BJ (cell line): ENCODE results near the gene LPAR3. TPM values are rescaled to one million over a fixed set of nuclear protein-coding genes. Genes with fewer than 3 reads are reported as not detected.

Source experiments
- CTCF ChIA-PET: fragments of 350-600 bp; formaldehyde crosslinking; extraction: SDS; loops from one replicate; lab custom pipeline; 2021; ENCODE audit warnings: antibody characterized with exemption, inconsistent platforms; lab: Yijun Ruan, JAX
- POLR2A ChIA-PET: fragments of 300-600 bp; sonication (Branson Sonifier 250); formaldehyde crosslinking; extraction: SDS; loops from one replicate; lab custom pipeline; 2021; ENCODE audit warnings: antibody characterized with exemption; lab: Charles Lee
- DNase-seq: peaks from one replicate; pipeline ENCODE4 v3.0.0-alpha.2; 2011; ENCODE audit warnings: low read depth
- H3K27me3 ChIP-seq: 2 replicates; pipeline ENCODE4 v1.6.0; 2011; ENCODE audit warnings: low read length; ENCODE audit not compliant: control insufficient read depth, insufficient read depth
- H3K36me3 ChIP-seq: 2 replicates; pipeline ENCODE4 v1.5.1; 2011; ENCODE audit warnings: low read length; ENCODE audit not compliant: control insufficient read depth, insufficient read depth
- H3K4me3 ChIP-seq: 2 replicates; pipeline ENCODE4 v1.5.1; 2011; ENCODE audit warnings: low read depth, mild to moderate bottlenecking, control low read depth, low read length
- polyA plus RNA-seq: library from polyadenylated mRNA; depleted of rRNA; stranded (reverse); fragments of >200 nt; gene quantifications from 2 replicates; pipeline ENCODE4 v1.2.3, GENCODE V29; 2011
- TF ChIP-seq, protein P1 (sequence below): IDR thresholded peaks from 2 replicates; pipeline ENCODE4 v1.5.1; 2011; ENCODE audit warnings: low read depth, mild to moderate bottlenecking, control low read depth, inconsistent platforms, low read length, moderate library complexity; ENCODE audit not compliant: insufficient read depth

Gene LPAR3
- polyA plus RNA-seq, 1 experiment = 0.05 TPM

- TF ChIP-seq, protein P1, sequence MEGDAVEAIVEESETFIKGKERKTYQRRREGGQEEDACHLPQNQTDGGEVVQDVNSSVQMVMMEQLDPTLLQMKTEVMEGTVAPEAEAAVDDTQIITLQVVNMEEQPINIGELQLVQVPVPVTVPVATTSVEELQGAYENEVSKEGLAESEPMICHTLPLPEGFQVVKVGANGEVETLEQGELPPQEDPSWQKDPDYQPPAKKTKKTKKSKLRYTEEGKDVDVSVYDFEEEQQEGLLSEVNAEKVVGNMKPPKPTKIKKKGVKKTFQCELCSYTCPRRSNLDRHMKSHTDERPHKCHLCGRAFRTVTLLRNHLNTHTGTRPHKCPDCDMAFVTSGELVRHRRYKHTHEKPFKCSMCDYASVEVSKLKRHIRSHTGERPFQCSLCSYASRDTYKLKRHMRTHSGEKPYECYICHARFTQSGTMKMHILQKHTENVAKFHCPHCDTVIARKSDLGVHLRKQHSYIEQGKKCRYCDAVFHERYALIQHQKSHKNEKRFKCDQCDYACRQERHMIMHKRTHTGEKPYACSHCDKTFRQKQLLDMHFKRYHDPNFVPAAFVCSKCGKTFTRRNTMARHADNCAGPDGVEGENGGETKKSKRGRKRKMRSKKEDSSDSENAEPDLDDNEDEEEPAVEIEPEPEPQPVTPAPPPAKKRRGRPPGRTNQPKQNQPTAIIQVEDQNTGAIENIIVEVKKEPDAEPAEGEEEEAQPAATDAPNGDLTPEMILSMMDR = no peak
- no peaks in the 10 kb centered on the region for H3K36me3 ChIP-seq
- DNase-seq = no peak
- ChIA-PET CTCF (interaction anchor here (1.3 kb wide), 1 partner anchor 16 kb away, joined by 6 read pairs; no protein-coding TSS in a partner anchor), POLR2A (no interaction called here)
- peaks cover 5% of the 10 kb centered on the region for H3K27me3 ChIP-seq
- H3K4me3 ChIP-seq = no peak overlapping the region
Measured at GRCh38 chr1:84928979-84929378, 36.0 kb upstream of the LPAR3 start.

GRCh38 chr1:84923317-84923716, 30.3 kb upstream of the LPAR3 start:
- ChIA-PET CTCF (interaction anchor here (0.8 to 1.8 kb wide), 5 partner anchors 10 to 170 kb away, joined by 3 to 11 read pairs (median 3); no protein-coding TSS in a partner anchor), POLR2A (no interaction called here)
- Histone ChIP-seq H3K36me3 (no peaks in the 10 kb centered on the region), H3K4me3 (no peak overlapping the region), H3K27me3 (peaks cover 3% of the 10 kb centered on the region)
- TF ChIP-seq, protein P1 = no peak
- no peak for DNase-seq

GRCh38 chr1:84920159-84920558, 27.2 kb upstream of the LPAR3 start:
- no peak for DNase-seq
- CTCF ChIA-PET = interaction anchor here (0.6 to 1.6 kb wide), 2 partner anchors 16 to 145 kb away, joined by 3 to 5 read pairs; no protein-coding TSS in a partner anchor
- TF ChIP-seq, protein P1 = no peak
- POLR2A ChIA-PET = no interaction called here
- Histone ChIP-seq H3K36me3 (no peaks in the 10 kb centered on the region), H3K27me3 (peaks cover 2% of the 10 kb centered on the region), H3K4me3 (no peak overlapping the region)

DNA sequence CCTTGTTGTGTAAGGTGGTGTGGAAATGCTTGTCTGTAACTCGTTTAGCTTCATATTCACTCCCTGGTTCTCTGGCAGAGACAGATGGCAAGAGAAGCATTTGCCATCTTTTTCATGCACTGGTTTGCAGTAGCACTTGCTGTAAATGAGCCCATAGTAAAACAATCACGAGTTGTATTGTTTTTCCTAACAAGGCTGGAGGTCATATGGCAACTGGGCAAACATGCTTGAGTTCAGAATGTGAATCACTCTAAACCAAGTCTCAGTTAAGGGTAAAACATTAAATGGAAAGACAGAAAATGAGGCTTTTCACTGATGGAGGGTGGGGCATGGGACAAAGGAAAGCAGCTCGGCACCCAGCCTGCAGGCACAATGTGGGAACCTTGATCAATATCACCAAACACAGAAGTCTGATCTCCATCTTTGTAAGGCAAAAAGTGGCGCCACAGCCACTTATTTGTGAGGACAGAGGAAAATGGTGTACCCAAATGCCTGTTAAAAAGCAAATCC, 26.5 kb upstream of the LPAR3 start:
- TF ChIP-seq, protein P1 = no peak
- no peak overlapping the region for H3K4me3 ChIP-seq
- POLR2A ChIA-PET = no interaction called here
- H3K27me3 ChIP-seq = peaks cover 2% of the 10 kb centered on the region
- DNase-seq = no peak
- CTCF ChIA-PET = interaction anchor here (1.6 kb wide), 1 partner anchor 16 kb away, joined by 5 read pairs; no protein-coding TSS in a partner anchor
- no peaks in the 10 kb centered on the region for H3K36me3 ChIP-seq

DNA sequence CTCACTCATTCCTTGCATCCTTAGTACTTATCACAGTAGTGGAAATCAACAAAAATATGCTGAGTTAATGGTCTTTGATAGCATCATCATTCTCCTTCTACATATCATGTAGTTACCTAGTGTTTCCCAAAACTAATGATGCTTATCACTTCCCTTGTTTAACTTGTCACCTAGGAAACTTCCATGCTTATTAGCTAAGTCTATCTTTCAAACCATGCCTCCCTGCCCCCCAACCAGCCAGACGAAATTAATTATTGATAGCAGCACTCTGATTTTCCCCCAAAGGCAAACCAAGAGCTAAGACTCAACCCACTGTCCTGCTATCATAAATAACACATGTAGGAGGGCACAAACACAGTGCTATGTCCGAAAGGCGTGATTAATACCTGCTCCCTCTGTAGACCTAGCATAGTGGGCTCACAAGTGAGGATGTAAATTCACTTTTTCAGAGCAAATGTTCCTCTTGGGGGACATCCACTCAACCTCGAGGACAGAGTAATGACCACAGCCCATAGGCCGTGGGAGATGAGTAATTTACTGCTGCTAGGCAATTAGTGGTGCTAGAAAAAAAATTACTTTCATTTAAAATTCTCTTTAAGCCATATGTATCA, 25.8 kb upstream of the LPAR3 start:
- no peaks in the 10 kb centered on the region for H3K36me3 ChIP-seq
- TF ChIP-seq, protein P1 = no peak
- ChIA-PET CTCF (no interaction called here), POLR2A (no interaction called here)
- DNase-seq = no peak
- peaks cover 2% of the 10 kb centered on the region for H3K27me3 ChIP-seq
- no peak overlapping the region for H3K4me3 ChIP-seq
